Loucy (cell line): ENCODE data around the gene BACH2.

Experiments used
- CTCF ChIP-seq: fragments of 200-600 bp; sonication (generic); conservative IDR thresholded peaks from 2 replicates; pipeline ENCODE4 v1.5.1; 2014; ENCODE audit warnings: mild to moderate bottlenecking, antibody characterized with exemption, low read length
- EZH2phosphoT487 ChIP-seq: fragments of 200-600 bp; IDR thresholded peaks from 2 replicates; pipeline ENCODE4 v1.6.1; 2018; ENCODE audit warnings: antibody characterized with exemption, mild to moderate bottlenecking, moderate library complexity, borderline replicate concordance

DNA sequence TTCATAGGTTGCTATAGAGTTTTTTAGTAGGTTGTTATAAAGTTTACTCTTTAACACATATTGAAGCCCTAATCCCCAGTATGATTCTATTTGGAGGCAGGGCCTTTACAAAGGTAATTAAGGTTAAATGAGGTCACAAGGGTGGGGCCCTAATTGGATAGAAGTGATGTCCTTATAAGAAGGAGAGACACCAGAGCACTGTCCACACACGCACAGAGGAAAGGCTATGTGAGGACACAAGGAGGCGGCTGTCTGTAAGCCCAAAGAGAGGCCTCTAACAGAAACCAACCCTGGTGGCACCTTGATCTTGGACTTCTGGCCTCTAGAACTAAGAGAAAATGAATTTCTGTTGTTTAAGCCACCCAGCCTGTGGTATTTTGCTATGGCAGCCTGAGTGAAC, 303.8 kb downstream of the BACH2 start:
- no peak for TF ChIP-seq CTCF
- TF ChIP-seq EZH2phosphoT487 = no peak
